Mesenchymal stem cell (in vitro differentiated cells and primary cell): ENCODE measurements around the gene CBX6.

ENCODE experiments used
- DNase-seq: peaks from one replicate; pipeline ENCODE4 v3.0.0-alpha.2; 2013
- H2AFZ ChIP-seq: one replicate; pipeline ENCODE4 v1.6.1; 2013; ENCODE audit warnings: low read depth, mild to moderate bottlenecking, control low read depth, inconsistent platforms, low read length, moderate library complexity
- H2AK5ac ChIP-seq: 2 replicates; pipeline ENCODE4 v1.6.1; 2013; ENCODE audit warnings: low read length, moderate library complexity, mild to moderate bottlenecking, inconsistent platforms; ENCODE audit not compliant: severe bottlenecking
- H2BK120ac ChIP-seq: one replicate; pipeline ENCODE4 v1.6.1; 2013; ENCODE audit warnings: low read depth, mild to moderate bottlenecking, inconsistent platforms, low read length, moderate library complexity
- H2BK12ac ChIP-seq, 2 experiments: one replicate each; pipeline ENCODE4 v1.6.1; 2013; ENCODE audit warnings: inconsistent platforms in 2 of 2, low read length in 2 of 2, mild to moderate bottlenecking in 2 of 2, moderate library complexity in 2 of 2, control low read depth in 1 of 2
- H2BK15ac ChIP-seq: one replicate; pipeline ENCODE4 v1.6.1; 2013; ENCODE audit warnings: mild to moderate bottlenecking, low read depth, inconsistent platforms; ENCODE audit not compliant: poor library complexity, severe bottlenecking
- H2BK5ac ChIP-seq: 2 replicates; pipeline ENCODE4 v1.6.1; 2013; ENCODE audit warnings: low read depth, mild to moderate bottlenecking, low read length, control low read depth, inconsistent platforms; ENCODE audit not compliant: poor library complexity, severe bottlenecking
- H3K14ac ChIP-seq, 2 experiments: one replicate each; pipeline ENCODE4 v1.6.1; 2013; ENCODE audit warnings: inconsistent platforms in 2 of 2, low read length in 2 of 2, control low read depth in 1 of 2, mild to moderate bottlenecking in 1 of 2, moderate library complexity in 1 of 2
- H3K18ac ChIP-seq, 2 experiments: one replicate each; pipeline ENCODE4 v1.6.1; 2013; ENCODE audit warnings: inconsistent platforms in 2 of 2, low read length in 2 of 2, control low read depth in 1 of 2, low read depth in 1 of 2, mild to moderate bottlenecking in 1 of 2
- H3K23ac ChIP-seq, 2 experiments: one replicate each; pipeline ENCODE4 v1.6.1; 2013; ENCODE audit warnings: inconsistent platforms in 2 of 2, low read length in 2 of 2, mild to moderate bottlenecking in 2 of 2, moderate library complexity in 2 of 2, control low read depth in 1 of 2
- H3K27ac ChIP-seq: 2 replicates; pipeline ENCODE4 v1.5.1; 2013; ENCODE audit warnings: mild to moderate bottlenecking, moderate library complexity, low read length, control low read depth, inconsistent platforms; ENCODE audit not compliant: poor library complexity, severe bottlenecking
- H3K27me3 ChIP-seq, 2 experiments: 2 replicates each; pipeline versions ENCODE4 v1.6.1 to v1.7.0; 2013; ENCODE audit warnings: low read length in 2 of 2, mild to moderate bottlenecking in 2 of 2, moderate library complexity in 2 of 2, control low read depth in 1 of 2, inconsistent platforms in 1 of 2; ENCODE audit not compliant: control insufficient read depth in 1 of 2, insufficient read depth in 1 of 2
- H3K36me3 ChIP-seq, 2 experiments: 2 replicates each; pipeline versions ENCODE4 v1.6.1 to v1.7.0; 2013; ENCODE audit warnings: low read length in 2 of 2, control low read depth in 1 of 2, inconsistent platforms in 1 of 2, low read depth in 1 of 2, mild to moderate bottlenecking in 1 of 2; ENCODE audit not compliant: insufficient read depth in 2 of 2, control insufficient read depth in 1 of 2
- H3K4ac ChIP-seq, 2 experiments: one replicate each; pipeline ENCODE4 v1.6.1; 2013; ENCODE audit warnings: inconsistent platforms in 2 of 2, low read length in 2 of 2, mild to moderate bottlenecking in 2 of 2, moderate library complexity in 2 of 2, control low read depth in 1 of 2, low read depth in 1 of 2
- H3K4me1 ChIP-seq: 2 replicates; pipeline ENCODE4 v1.6.1; 2013; ENCODE audit warnings: low read depth, low read length, control low read depth; ENCODE audit not compliant: control insufficient read depth, insufficient read depth
- H3K4me2 ChIP-seq: 2 replicates; pipeline ENCODE4 v1.6.1; 2013; ENCODE audit warnings: low read length, mild to moderate bottlenecking, inconsistent platforms; ENCODE audit not compliant: poor library complexity, severe bottlenecking
- H3K4me3 ChIP-seq, 2 experiments: 2 replicates each; pipeline versions ENCODE4 v1.5.1 to v1.7.0; 2013; ENCODE audit warnings: low read length in 2 of 2, mild to moderate bottlenecking in 2 of 2, control low read depth in 1 of 2, low read depth in 1 of 2; ENCODE audit not compliant: insufficient read depth in 1 of 2
- H3K79me1 ChIP-seq: replicated peaks from 2 replicates; pipeline ENCODE4 v1.6.1; 2013; ENCODE audit warnings: mild to moderate bottlenecking, control low read depth, low read length, inconsistent platforms; ENCODE audit not compliant: poor library complexity, severe bottlenecking
- H3K9ac ChIP-seq: 2 replicates; pipeline ENCODE4 v1.7.0; 2013; ENCODE audit warnings: mild to moderate bottlenecking, low read length, moderate library complexity
- H3K9me3 ChIP-seq: 2 replicates; pipeline ENCODE4 v1.7.0; 2013; ENCODE audit warnings: mild to moderate bottlenecking, low read length; ENCODE audit not compliant: control insufficient read depth
- H4K8ac ChIP-seq: one replicate; pipeline ENCODE4 v1.6.1; 2013; ENCODE audit warnings: inconsistent platforms, mild to moderate bottlenecking, low read length, moderate library complexity
- H4K91ac ChIP-seq: one replicate; pipeline ENCODE4 v1.6.1; 2013; ENCODE audit warnings: mild to moderate bottlenecking, low read length, inconsistent platforms
- WGBS: methylation state at CpG from one replicate; pipeline ENCODE4 v1.1.7; 2013; ENCODE audit warnings: mixed read lengths; 5-methylcytosine and 5-hydroxymethylcytosine counted together

CBX6 gene

DNA sequence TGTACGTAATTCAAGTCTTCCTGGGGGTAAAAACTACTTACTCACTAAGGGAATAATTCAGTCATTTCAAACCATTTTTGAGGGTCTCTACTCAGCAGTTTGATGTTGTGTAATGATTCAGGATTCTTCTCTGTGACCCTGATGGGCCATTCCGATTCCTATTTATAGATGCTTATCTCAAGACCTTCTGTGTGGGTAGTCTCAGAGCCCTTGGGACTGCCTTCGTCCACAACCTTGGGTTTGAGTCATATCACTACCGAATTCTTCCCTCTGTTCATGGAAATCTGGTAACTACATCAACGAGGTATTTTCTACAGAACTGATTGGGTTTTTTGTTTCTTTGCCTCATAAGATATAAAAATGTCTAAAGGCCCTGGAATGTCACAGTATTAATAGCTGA lies 14.3 kb upstream of the CBX6 start:
- DNase-seq: no peak

DNA sequence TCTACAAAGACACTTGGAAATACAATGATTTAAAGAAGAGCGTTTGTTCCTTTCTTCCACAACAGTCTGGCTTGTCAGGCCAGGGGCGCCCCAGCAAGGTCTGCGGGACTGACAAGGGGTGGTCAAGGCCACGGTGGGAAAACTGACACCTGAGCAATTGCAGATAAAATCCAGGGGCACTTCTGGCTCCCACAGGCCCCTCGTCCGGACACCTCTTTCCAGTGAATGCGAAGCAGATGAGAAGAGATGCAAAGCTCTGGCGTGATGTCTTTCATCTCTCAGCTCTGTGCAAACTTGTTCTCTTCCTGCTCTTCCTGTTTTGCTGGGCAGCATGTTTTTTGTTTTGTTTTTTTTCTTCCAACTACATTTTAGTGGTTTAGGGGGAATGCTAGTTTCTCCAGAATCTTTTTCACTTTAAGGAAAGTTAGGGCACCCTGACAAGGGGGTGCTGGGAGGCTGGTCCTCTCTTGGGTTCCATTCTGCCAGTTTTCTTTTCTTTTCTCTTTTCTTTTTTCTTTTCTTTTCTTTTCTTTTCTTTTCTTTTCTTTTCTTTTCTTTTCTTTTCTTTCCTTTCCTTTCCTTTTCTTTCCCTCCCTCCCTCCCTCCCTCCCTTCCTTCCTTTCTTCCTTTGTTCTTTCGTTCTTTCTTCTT lies 11.1 kb upstream of the CBX6 start:
- H2BK120ac ChIP-seq: no peak overlapping the region
- no peak overlapping the region for H3K18ac ChIP-seq
- H2BK15ac ChIP-seq: no peak overlapping the region
- no peak overlapping the region for H2BK12ac ChIP-seq
- H3K4me1 ChIP-seq: peaks cover 2% of the 10 kb centered on the region
- peaks cover under 1% of the 10 kb centered on the region for H3K9me3 ChIP-seq
- no peak for DNase-seq
- H3K4me2 ChIP-seq: no peak overlapping the region
- H3K4me3 ChIP-seq: no peak overlapping the region
- H4K91ac ChIP-seq: no peak overlapping the region
- no peak overlapping the region for H3K23ac ChIP-seq
- no peak overlapping the region for H3K27ac ChIP-seq
- H3K9ac ChIP-seq: peak overlapping the region; percentile 86
- H3K27me3 ChIP-seq: peaks cover 0 to 44% of the 10 kb centered on the region in 2 experiments
- no peak overlapping the region for H2BK5ac ChIP-seq
- no peaks in the 10 kb centered on the region for H3K79me1 ChIP-seq
- H3K36me3 ChIP-seq: no peaks in the 10 kb centered on the region
- no peak overlapping the region for H2AK5ac ChIP-seq
- no peak overlapping the region for H3K14ac ChIP-seq
- 56% methylated on average over 9 of the region's 9 CpGs for WGBS
- H2AFZ ChIP-seq: no peak overlapping the region
- H3K4ac ChIP-seq: no peak overlapping the region
- H4K8ac ChIP-seq: no peak overlapping the region

More for the DNA sequence above, 14.3 kb upstream of the CBX6 start:
- 93% methylated on average over 4 of the region's 5 CpGs for WGBS
- Histone ChIP-seq H3K14ac (no peak overlapping the region), H3K4ac (no peak overlapping the region), H3K36me3 (no peaks in the 10 kb centered on the region), H2BK5ac (no peak overlapping the region), H3K27me3 (peaks cover 10 to 31% of the 10 kb centered on the region in 2 experiments), H2AFZ (no peak overlapping the region), H2BK120ac (no peak overlapping the region), H3K4me2 (no peak overlapping the region), H3K18ac (no peak overlapping the region), H3K4me1 (peaks cover 2% of the 10 kb centered on the region), H2BK15ac (no peak overlapping the region), H3K4me3 (no peak overlapping the region), H3K27ac (no peak overlapping the region), H3K9ac (no peak overlapping the region), H3K9me3 (no peaks in the 10 kb centered on the region), H2BK12ac (no peak overlapping the region), H2AK5ac (no peak overlapping the region), H4K8ac (no peak overlapping the region), H4K91ac (no peak overlapping the region), H3K79me1 (no peaks in the 10 kb centered on the region), H3K23ac (no peak overlapping the region)

DNA sequence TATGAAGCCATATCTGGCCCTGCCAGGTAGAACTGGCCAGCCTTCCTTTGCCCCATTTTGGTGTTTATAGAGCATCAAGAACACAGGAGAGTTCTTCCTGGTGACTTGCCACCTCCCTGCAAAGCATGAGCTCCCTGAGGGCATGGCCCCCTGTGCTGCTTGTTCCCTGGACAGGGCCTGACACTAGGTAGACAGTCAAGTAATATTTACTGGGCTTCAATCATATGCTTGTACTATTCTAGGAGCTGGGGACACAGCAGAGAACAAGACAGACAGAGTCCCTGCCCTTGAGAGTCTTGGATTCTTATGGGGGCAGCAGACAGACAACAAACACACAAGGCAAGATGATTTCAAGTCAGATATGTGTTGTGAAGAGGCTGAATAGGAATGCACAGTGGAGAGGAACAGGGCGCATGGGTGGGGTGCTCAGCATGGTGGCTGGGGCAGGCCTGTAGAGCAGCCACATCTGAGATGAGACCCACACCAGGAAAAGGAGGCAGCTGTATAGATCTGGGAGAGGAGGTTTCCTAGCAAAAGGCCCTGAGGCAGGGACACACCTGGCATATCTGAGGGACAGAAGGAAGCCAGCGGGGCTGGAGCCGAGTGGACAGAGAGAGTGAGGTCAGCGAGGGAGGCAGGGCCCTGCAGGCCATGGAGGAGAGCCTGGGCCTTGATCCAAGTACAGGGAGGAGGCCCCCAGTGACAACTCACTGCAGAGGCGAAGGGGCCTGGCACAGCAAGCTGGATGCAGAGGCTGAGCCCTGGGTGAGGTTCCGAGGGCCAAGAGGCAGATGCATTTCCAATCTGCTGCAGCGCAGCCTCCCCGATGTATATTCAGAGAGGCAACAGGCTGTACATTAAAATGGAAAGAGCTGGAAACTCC lies 10.2 kb upstream of the CBX6 start:
- DNase-seq: no peak
- Histone ChIP-seq H2BK15ac (no peak overlapping the region), H4K8ac (no peak overlapping the region), H3K27me3 (peaks cover 0 to 48% of the 10 kb centered on the region in 2 experiments), H3K4ac (no peak overlapping the region), H3K4me2 (no peak overlapping the region), H3K4me3 (peak overlapping the region in 1 of 2 experiments; percentile 67), H2AFZ (no peak overlapping the region), H2BK12ac (no peak overlapping the region), H3K9ac (peak overlapping the region; percentile 86), H3K9me3 (peaks cover 4% of the 10 kb centered on the region), H3K14ac (peak overlapping the region in 1 of 2 experiments; percentile 58), H2BK5ac (no peak overlapping the region), H3K23ac (no peak overlapping the region), H3K36me3 (no peaks in the 10 kb centered on the region), H3K79me1 (no peaks in the 10 kb centered on the region), H3K27ac (no peak overlapping the region), H4K91ac (no peak overlapping the region), H2AK5ac (no peak overlapping the region), H3K4me1 (peaks cover 2% of the 10 kb centered on the region), H2BK120ac (no peak overlapping the region), H3K18ac (no peak overlapping the region)
- WGBS: 89% methylated on average over 8 of the region's 8 CpGs

GRCh38 chr22:38881464-38881871 lies 9.5 kb upstream of the CBX6 start:
- Histone ChIP-seq H2BK5ac (no peak overlapping the region), H2AK5ac (no peak overlapping the region), H3K23ac (no peak overlapping the region), H3K27ac (no peak overlapping the region), H3K9me3 (peaks cover 4% of the 10 kb centered on the region), H3K14ac (no peak overlapping the region), H3K36me3 (no peaks in the 10 kb centered on the region), H3K79me1 (no peaks in the 10 kb centered on the region), H3K4me3 (peak overlapping the region in 1 of 2 experiments; percentile 67), H3K4me2 (no peak overlapping the region), H2BK15ac (no peak overlapping the region), H4K91ac (no peak overlapping the region), H3K4ac (no peak overlapping the region), H3K18ac (no peak overlapping the region), H4K8ac (no peak overlapping the region), H3K9ac (peak overlapping the region; percentile 86), H3K4me1 (peaks cover 2% of the 10 kb centered on the region), H2AFZ (no peak overlapping the region), H2BK120ac (no peak overlapping the region), H2BK12ac (no peak overlapping the region), H3K27me3 (peaks cover 0 to 48% of the 10 kb centered on the region in 2 experiments)
- 77% methylated on average over 9 of the region's 9 CpGs for WGBS
- DNase-seq: no peak
